ENCODE measurements around the gene FBP2.

DNA sequence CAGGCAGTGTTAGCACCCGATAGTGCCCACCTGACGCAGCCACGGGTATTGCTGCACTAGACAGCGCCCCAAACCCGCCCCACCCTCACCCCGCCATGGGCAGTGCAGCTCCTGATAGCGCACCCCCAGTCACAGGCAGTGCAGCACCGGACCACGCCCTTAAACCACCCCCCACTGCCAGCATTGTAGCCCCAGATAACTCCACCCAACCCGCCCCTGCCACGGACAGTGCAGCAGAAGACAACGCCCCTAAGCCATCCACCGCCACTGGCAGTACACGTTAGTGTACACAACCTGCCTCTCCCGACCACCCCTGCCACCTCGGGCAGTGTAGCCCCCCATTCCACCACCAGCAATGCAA lies 39.6 kb downstream of the FBP2 start:
- TF ChIP-seq POLR2A (IDR thresholded peaks at IDR 0.05): no peak
- TF ChIP-seq, protein P1, sequence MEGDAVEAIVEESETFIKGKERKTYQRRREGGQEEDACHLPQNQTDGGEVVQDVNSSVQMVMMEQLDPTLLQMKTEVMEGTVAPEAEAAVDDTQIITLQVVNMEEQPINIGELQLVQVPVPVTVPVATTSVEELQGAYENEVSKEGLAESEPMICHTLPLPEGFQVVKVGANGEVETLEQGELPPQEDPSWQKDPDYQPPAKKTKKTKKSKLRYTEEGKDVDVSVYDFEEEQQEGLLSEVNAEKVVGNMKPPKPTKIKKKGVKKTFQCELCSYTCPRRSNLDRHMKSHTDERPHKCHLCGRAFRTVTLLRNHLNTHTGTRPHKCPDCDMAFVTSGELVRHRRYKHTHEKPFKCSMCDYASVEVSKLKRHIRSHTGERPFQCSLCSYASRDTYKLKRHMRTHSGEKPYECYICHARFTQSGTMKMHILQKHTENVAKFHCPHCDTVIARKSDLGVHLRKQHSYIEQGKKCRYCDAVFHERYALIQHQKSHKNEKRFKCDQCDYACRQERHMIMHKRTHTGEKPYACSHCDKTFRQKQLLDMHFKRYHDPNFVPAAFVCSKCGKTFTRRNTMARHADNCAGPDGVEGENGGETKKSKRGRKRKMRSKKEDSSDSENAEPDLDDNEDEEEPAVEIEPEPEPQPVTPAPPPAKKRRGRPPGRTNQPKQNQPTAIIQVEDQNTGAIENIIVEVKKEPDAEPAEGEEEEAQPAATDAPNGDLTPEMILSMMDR (IDR thresholded peaks at IDR 0.05): no peak

Data from adrenal gland (tissue), 5 donors.